Right cardiac atrium (tissue), 5 donors: Measurements from ENCODE around the gene ITM2A. TPM values are rescaled to one million over a fixed set of nuclear protein-coding genes. Genes with fewer than 3 reads are reported as not detected.

Experiments
- ATAC-seq, 2 donors: fragments of 200-7000 bp; cut with Tn5 transposase; one replicate each; pipeline versions ENCODE4 v1.8.0 to v1.9.1; 2020; ENCODE audit warnings: moderate library complexity in 2 of 2, mild to moderate bottlenecking in 1 of 2
- DNase-seq, 3 donors: peaks; one replicate each; pipeline ENCODE4 v3.0.0-alpha.2; 2020
- H3K27ac ChIP-seq: one replicate; pipeline ENCODE4 v1.5.1; 2013; ENCODE audit warnings: mild to moderate bottlenecking, low read length, control low read depth, moderate library complexity
- H3K27me3 ChIP-seq: one replicate; pipeline ENCODE4 v1.6.1; 2013; ENCODE audit not compliant: control insufficient read depth, insufficient read depth
- H3K4me1 ChIP-seq: one replicate; pipeline ENCODE4 v1.6.1; 2013; ENCODE audit warnings: low read length; ENCODE audit not compliant: control insufficient read depth, insufficient read depth
- H3K4me3 ChIP-seq: one replicate; pipeline ENCODE4 v1.5.1; 2013; ENCODE audit warnings: low read length, control low read depth
- H3K9me3 ChIP-seq: one replicate; pipeline ENCODE4 v1.6.1; 2013; ENCODE audit warnings: low read length; ENCODE audit not compliant: control insufficient read depth
- WGBS: extraction: QIAGEN DNeasy Blood & Tissue Kit; methylation state at CpG from one replicate; pipeline ENCODE4 v1.1.7; 2013; 5-methylcytosine and 5-hydroxymethylcytosine counted together
- intact Hi-C, 4 donors: fragments of 100-400 bp; cut with DNase I; formaldehyde crosslinking; loops; one replicate each; pipeline versions ENCODE4 v1.11.0 to v1.14.0; 2022 to 2023
- long read RNA-seq, 4 donors: library from polyadenylated mRNA; unstranded; transcript quantifications; one replicate each; pipeline ENCODE4 v2.0.0, GENCODE V29; 2020 to 2021
- polyA plus RNA-seq: library from polyadenylated mRNA; stranded (reverse); fragments of 200-250 nt; gene quantifications from one replicate; pipeline ENCODE4 v1.2.3, GENCODE V29; 2013
- total RNA-seq, 4 donors: library from RNA; stranded (reverse); fragmentation: NEBNext Ultra II Directional; extraction: Animal tissue kit (Norgen Biotek cat#: 25700); gene quantifications; one replicate each; pipeline ENCODE4 v1.2.1, GENCODE V29; 2021
- donor health status: healthy with polysubstance abuse.
- donor health status: DM: no; HTN: yes; CAD: no.
- donor health status: DM: no; HTN: no; CAD: no.
- donor health status: DM: no; HTN: yes; CAD: no; lungs with severe emphysema.
- donor health status: DM: yes; HTN: yes; CAD: no.

ITM2A gene
- total RNA-seq: 100 to 1,000 TPM; 128 to 174 (median 145) TPM
- 76.3 TPM for polyA plus RNA-seq
- long read RNA-seq, donor 1, transcript ITM2A-201 (6 exons, 1,641 nt): major isoform, 166 of 184 reads
- long read RNA-seq, donor 1, transcript ITM2A-202 (5 exons, 1,698 nt): minor isoform, 5 of 184 reads
- long read RNA-seq, donor 1, partial matches to known transcripts: 4 of 184 reads
- long read RNA-seq, donor 1, other reads (novel, unspliced or antisense): 9 of 184 reads
- long read RNA-seq, donor 2, transcript ITM2A-201 (6 exons, 1,641 nt): major isoform, 51 of 65 reads
- long read RNA-seq, donor 2, transcript ITM2A-202 (5 exons, 1,698 nt): minor isoform, 5 of 65 reads
- long read RNA-seq, donor 2, partial matches to known transcripts: 5 of 65 reads
- long read RNA-seq, donor 2, other reads (novel, unspliced or antisense): 4 of 65 reads
- long read RNA-seq, donor 3, transcript ITM2A-201 (6 exons, 1,641 nt): major isoform, 185 of 212 reads
- long read RNA-seq, donor 3, partial matches to known transcripts: 13 of 212 reads
- long read RNA-seq, donor 3, other reads (novel, unspliced or antisense): 9 of 212 reads
- long read RNA-seq, donor 4, transcript ITM2A-201 (6 exons, 1,641 nt): major isoform, 56 of 60 reads
- long read RNA-seq, donor 4, partial matches to known transcripts: 2 of 60 reads
- long read RNA-seq, donor 4, other reads (novel, unspliced or antisense): 2 of 60 reads

- WGBS: under 1% methylated on average over 38 of the region's 38 CpGs
- peak; percentile 92 to 95 for ATAC-seq
- intact Hi-C loops: no loop called here
- Histone ChIP-seq H3K4me1 (no peaks in the 10 kb centered on the region), H3K9me3 (no peaks in the 10 kb centered on the region), H3K4me3 (peak within 1 kb of the TSS; percentile 71), H3K27ac (peak within 1 kb of the TSS; percentile 54), H3K27me3 (no peaks in the 10 kb centered on the region)
- DNase-seq: peak; percentile 64 to 85 (median 82)
These were observed at the start of gene ITM2A for GRCh38 chrX:79366873-79367749. Gene ITM2A, minus strand, starts transcription at chrX:79367334. Its CDS starts 119 bp downstream, at chrX:79367215.

- no peaks in the 10 kb centered on the region for H3K27me3 ChIP-seq
- ATAC-seq (no peak), DNase-seq (no peak)
- no peak overlapping the region for H3K27ac ChIP-seq
- H3K9me3 ChIP-seq: no peaks in the 10 kb centered on the region
- 61% methylated on average over 2 of the region's 2 CpGs for WGBS
- intact Hi-C loops: no loop called here
- no peaks in the 10 kb centered on the region for H3K4me1 ChIP-seq
- no peak overlapping the region for H3K4me3 ChIP-seq
These were observed 47.9 kb upstream of the ITM2A start for GRCh38 chrX:79415056-79415455.

- Histone ChIP-seq H3K4me3 (no peak overlapping the region), H3K4me1 (no peaks in the 10 kb centered on the region), H3K27ac (no peak overlapping the region), H3K9me3 (no peaks in the 10 kb centered on the region), H3K27me3 (no peaks in the 10 kb centered on the region)
- WGBS: 59% methylated on average over 7 of the region's 7 CpGs
- intact Hi-C loops: no loop called here
- no peak for DNase-seq
- no peak for ATAC-seq
These were observed 46.8 kb upstream of the ITM2A start for GRCh38 chrX:79413963-79414362.

- no peak for DNase-seq
- H3K27ac ChIP-seq: no peak overlapping the region
- H3K9me3 ChIP-seq: no peaks in the 10 kb centered on the region
- H3K27me3 ChIP-seq: no peaks in the 10 kb centered on the region
- 16% methylated on average over 6 of the region's 6 CpGs for WGBS
- intact Hi-C loops: no loop called here
- no peak for ATAC-seq
- peak overlapping the region; percentile 38 for H3K4me3 ChIP-seq
- H3K4me1 ChIP-seq: no peaks in the 10 kb centered on the region
These were observed 45.8 kb upstream of the ITM2A start for GRCh38 chrX:79412972-79413371.

- WGBS: 43% methylated on average over 3 of the region's 3 CpGs
These were observed 45.0 kb upstream of the ITM2A start for GRCh38 chrX:79412166-79412565.

GRCh38 chrX:79409657-79410056, 42.5 kb upstream of the ITM2A start:
- intact Hi-C loops: no loop called here

More at GRCh38 chrX:79412166-79412565, 45.0 kb upstream of the ITM2A start:
- Histone ChIP-seq H3K4me3 (no peak overlapping the region), H3K27me3 (no peaks in the 10 kb centered on the region), H3K4me1 (no peaks in the 10 kb centered on the region), H3K27ac (no peak overlapping the region), H3K9me3 (no peaks in the 10 kb centered on the region)
- ATAC-seq (no peak), DNase-seq (peak in 1 of 3 donors; percentile 14)
- intact Hi-C loops: no loop called here

GRCh38 chrX:79408623-79409322, 41.6 kb upstream of the ITM2A start:
- ATAC-seq (no peak), DNase-seq (no peak)
- intact Hi-C loops: no loop called here
- H3K4me3 ChIP-seq: no peak overlapping the region
- no peaks in the 10 kb centered on the region for H3K27me3 ChIP-seq
- WGBS: 84% methylated on average over 3 of the region's 3 CpGs
- no peaks in the 10 kb centered on the region for H3K4me1 ChIP-seq
- no peak overlapping the region for H3K27ac ChIP-seq
- no peaks in the 10 kb centered on the region for H3K9me3 ChIP-seq

More at GRCh38 chrX:79409657-79410056, 42.5 kb upstream of the ITM2A start:
- ATAC-seq: no peak
- no peak for DNase-seq
- Histone ChIP-seq H3K4me1 (no peaks in the 10 kb centered on the region), H3K27ac (no peak overlapping the region), H3K27me3 (no peaks in the 10 kb centered on the region), H3K4me3 (no peak overlapping the region), H3K9me3 (no peaks in the 10 kb centered on the region)

GRCh38 chrX:79400623-79401022, 33.5 kb upstream of the ITM2A start:
- no peak for DNase-seq
- 75% methylated on average over 4 of the region's 4 CpGs for WGBS

GRCh38 chrX:79375340-79375739, 8.2 kb upstream of the ITM2A start:
- H3K9me3 ChIP-seq: no peaks in the 10 kb centered on the region
- 91% methylated on average over 2 of the region's 2 CpGs for WGBS
- no peaks in the 10 kb centered on the region for H3K27me3 ChIP-seq
- no peak overlapping the region for H3K27ac ChIP-seq
- intact Hi-C loops: no loop called here
- no peak for ATAC-seq
- no peak overlapping the region for H3K4me3 ChIP-seq
- H3K4me1 ChIP-seq: no peaks in the 10 kb centered on the region
- no peak for DNase-seq

More at GRCh38 chrX:79400623-79401022, 33.5 kb upstream of the ITM2A start:
- no peak for ATAC-seq
- no peaks in the 10 kb centered on the region for H3K9me3 ChIP-seq
- H3K4me1 ChIP-seq: no peaks in the 10 kb centered on the region
- no peak overlapping the region for H3K4me3 ChIP-seq
- intact Hi-C loops: no loop called here
- no peaks in the 10 kb centered on the region for H3K27me3 ChIP-seq
- no peak overlapping the region for H3K27ac ChIP-seq

GRCh38 chrX:79371640-79372039, 4.5 kb upstream of the ITM2A start:
- WGBS: 74% methylated on average over 1 of the region's 1 CpG
- Histone ChIP-seq H3K27me3 (no peaks in the 10 kb centered on the region), H3K4me3 (no peak overlapping the region), H3K9me3 (no peaks in the 10 kb centered on the region), H3K27ac (no peak overlapping the region), H3K4me1 (no peaks in the 10 kb centered on the region)
- DNase-seq (no peak), ATAC-seq (no peak)
- intact Hi-C loops: no loop called here
